Lower leg skin (tissue), 3 donors: ENCODE measurements around the gene CLEC16A.

Experiments
- CTCF ChIP-seq, 3 donors: fragments of 450-650 bp; IDR thresholded peaks; one replicate each; pipeline ENCODE4 v1.5.1; 2016; ENCODE audit warnings: antibody characterized with exemption in 3 of 3, mild to moderate bottlenecking in 3 of 3, moderate library complexity in 2 of 3
- POLR2A ChIP-seq, 2 donors: fragments of 450-650 bp; IDR thresholded peaks; one replicate each; pipeline ENCODE4 v1.6.1; 2016 to 2017; ENCODE audit warnings: antibody characterized with exemption in 2 of 2, mild to moderate bottlenecking in 1 of 2, moderate library complexity in 1 of 2

- TF ChIP-seq CTCF (IDR thresholded peaks at IDR 0.05) (no peak), POLR2A (IDR thresholded peaks at IDR 0.05) (no peak)
Observed at GRCh38 chr16:10943064-10943353, 1.4 kb upstream of the CLEC16A start.
